PC-3 (cell line): Measurements from ENCODE around the gene CA10. TPM values are rescaled to one million over a fixed set of nuclear protein-coding genes. Genes with fewer than 3 reads are reported as not detected.

Experiments used
- ATAC-seq: fragments of 200-7000 bp; cut with Tn5 transposase; 2 replicates; pipeline ENCODE4 v1.9.1; 2020; ENCODE audit warnings: mild to moderate bottlenecking, moderate library complexity
- BruUV-seq: library from RNA; stranded (reverse); fragments of 400-500 nt; replicated peaks from 2 replicates; lab custom pipeline; 2021; lab: Mats Ljungman, UMichigan
- CTCF ChIA-PET: fragments of 300-600 bp; sonication (Branson Sonifier 250); formaldehyde crosslinking; loops from one replicate; lab custom pipeline; 2022; ENCODE audit warnings: antibody characterized with exemption; lab: Charles Lee
- POLR2A ChIA-PET: fragments of 300-600 bp; sonication (Branson Sonifier 250); formaldehyde crosslinking; loops from one replicate; lab custom pipeline; 2022; ENCODE audit warnings: antibody characterized with exemption; ENCODE audit not compliant: unreplicated experiment; lab: Charles Lee
- DNase-seq: peaks from one replicate; pipeline ENCODE4 v3.0.0-alpha.2; 2015
- H2AFZ ChIP-seq: fragments of 300-600 bp; sonication (generic); 2 replicates; pipeline ENCODE4 v1.6.0; 2016; ENCODE audit warnings: antibody characterized with exemption, low read length
- H3F3A ChIP-seq: fragments of 300-600 bp; sonication (generic); one replicate; pipeline ENCODE4 v1.6.0; 2017; ENCODE audit warnings: antibody characterized with exemption, low read length, control low read depth, mild to moderate bottlenecking; ENCODE audit not compliant: unreplicated experiment
- H3K27ac ChIP-seq: fragments of 300-600 bp; sonication (generic); 2 replicates; pipeline ENCODE4 v1.5.1; 2016; ENCODE audit warnings: mild to moderate bottlenecking, low read length
- H3K27me3 ChIP-seq: fragments of 300-600 bp; sonication (generic); 2 replicates; pipeline ENCODE4 v1.6.1; 2016; ENCODE audit warnings: low read length, mixed read lengths
- H3K36me3 ChIP-seq: fragments of 300-600 bp; sonication (generic); 2 replicates; pipeline ENCODE4 v1.6.1; 2016; ENCODE audit warnings: low read depth, mixed run types, low read length, mixed read lengths
- H3K4me1 ChIP-seq: fragments of 300-600 bp; sonication (generic); 2 replicates; pipeline ENCODE4 v1.5.1; 2016; ENCODE audit warnings: low read length; ENCODE audit not compliant: insufficient read depth
- H3K4me2 ChIP-seq: fragments of 300-600 bp; sonication (generic); 2 replicates; pipeline ENCODE4 v1.6.0; 2016; ENCODE audit warnings: low read length
- H3K4me3 ChIP-seq: fragments of 300-600 bp; sonication (generic); 2 replicates; pipeline ENCODE4 v1.5.1; 2016; ENCODE audit warnings: mild to moderate bottlenecking, low read length, mixed read lengths
- H3K79me2 ChIP-seq: fragments of 300-600 bp; sonication (generic); 2 replicates; pipeline ENCODE4 v1.6.1; 2017; ENCODE audit warnings: low read length, mixed read lengths
- H3K9ac ChIP-seq: fragments of 300-600 bp; sonication (generic); 2 replicates; pipeline ENCODE4 v1.6.0; 2016; ENCODE audit warnings: mild to moderate bottlenecking, low read length
- H3K9me2 ChIP-seq: fragments of 300-600 bp; sonication (generic); replicated peaks from 2 replicates; pipeline ENCODE4 v1.6.1; 2016; ENCODE audit warnings: mixed run types, low read length, mixed read lengths
- H3K9me3 ChIP-seq: fragments of 300-600 bp; sonication (generic); 2 replicates; pipeline ENCODE4 v1.6.1; 2016; ENCODE audit warnings: low read length, mixed read lengths
- H4K20me1 ChIP-seq: fragments of 300-600 bp; sonication (generic); 2 replicates; pipeline ENCODE4 v1.6.1; 2016; ENCODE audit warnings: low read length, mixed read lengths
- EZH2 ChIP-seq: fragments of 300-600 bp; sonication (generic); IDR thresholded peaks from one replicate; pipeline ENCODE4 v1.6.1; 2017; ENCODE audit warnings: antibody characterized with exemption, mild to moderate bottlenecking, low read length; ENCODE audit not compliant: unreplicated experiment
- EZH2phosphoT487 ChIP-seq: fragments of 300-600 bp; sonication (generic); IDR thresholded peaks from 2 replicates; pipeline ENCODE4 v1.6.1; 2018; ENCODE audit warnings: mild to moderate bottlenecking, antibody characterized with exemption, low read length, borderline replicate concordance
- intact Hi-C: fragments of 100-400 bp; cut with micrococcal nuclease; formaldehyde crosslinking; loops from 2 replicates; pipeline ENCODE4 v1.9.0; 2023
- total RNA-seq: library from RNA; depleted of rRNA; stranded (reverse); fragments of >200 nt; gene quantifications from 2 replicates; pipeline ENCODE4 v1.2.3, GENCODE V29; 2014
- TF ChIP-seq, protein P1 (sequence below): fragments of 300-600 bp; sonication (generic); conservative IDR thresholded peaks from 2 replicates; pipeline ENCODE4 v1.5.1; 2017; ENCODE audit warnings: antibody characterized with exemption, low read depth, mild to moderate bottlenecking, low read length

Gene CA10
- total RNA-seq, 1 experiment from 2014 or later = not detected

- H3K27ac ChIP-seq = no peak overlapping the region
- no peaks in the 10 kb centered on the region for H3K9me2 ChIP-seq
- TF ChIP-seq EZH2 = no peak
- TF ChIP-seq, protein P1, sequence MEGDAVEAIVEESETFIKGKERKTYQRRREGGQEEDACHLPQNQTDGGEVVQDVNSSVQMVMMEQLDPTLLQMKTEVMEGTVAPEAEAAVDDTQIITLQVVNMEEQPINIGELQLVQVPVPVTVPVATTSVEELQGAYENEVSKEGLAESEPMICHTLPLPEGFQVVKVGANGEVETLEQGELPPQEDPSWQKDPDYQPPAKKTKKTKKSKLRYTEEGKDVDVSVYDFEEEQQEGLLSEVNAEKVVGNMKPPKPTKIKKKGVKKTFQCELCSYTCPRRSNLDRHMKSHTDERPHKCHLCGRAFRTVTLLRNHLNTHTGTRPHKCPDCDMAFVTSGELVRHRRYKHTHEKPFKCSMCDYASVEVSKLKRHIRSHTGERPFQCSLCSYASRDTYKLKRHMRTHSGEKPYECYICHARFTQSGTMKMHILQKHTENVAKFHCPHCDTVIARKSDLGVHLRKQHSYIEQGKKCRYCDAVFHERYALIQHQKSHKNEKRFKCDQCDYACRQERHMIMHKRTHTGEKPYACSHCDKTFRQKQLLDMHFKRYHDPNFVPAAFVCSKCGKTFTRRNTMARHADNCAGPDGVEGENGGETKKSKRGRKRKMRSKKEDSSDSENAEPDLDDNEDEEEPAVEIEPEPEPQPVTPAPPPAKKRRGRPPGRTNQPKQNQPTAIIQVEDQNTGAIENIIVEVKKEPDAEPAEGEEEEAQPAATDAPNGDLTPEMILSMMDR = no peak
- no peak for TF ChIP-seq EZH2phosphoT487
- H3K9me3 ChIP-seq = no peaks in the 10 kb centered on the region
- H3K4me3 ChIP-seq = no peak overlapping the region
- no peaks in the 10 kb centered on the region for H3K36me3 ChIP-seq
- BruUV-seq = no TSS peak
- no peak overlapping the region for H2AFZ ChIP-seq
- H4K20me1 ChIP-seq = no peaks in the 10 kb centered on the region
- DNase-seq (no peak), ATAC-seq (no peak)
- no peaks in the 10 kb centered on the region for H3F3A ChIP-seq
- no peaks in the 10 kb centered on the region for H3K79me2 ChIP-seq
- no peak overlapping the region for H3K4me2 ChIP-seq
- H3K9ac ChIP-seq = no peak overlapping the region
- no peaks in the 10 kb centered on the region for H3K4me1 ChIP-seq
- peaks cover 24% of the 10 kb centered on the region for H3K27me3 ChIP-seq
- POLR2A ChIA-PET = no interaction called here
- CTCF ChIA-PET = no interaction called here
- intact Hi-C loops = no loop called here
Measured at GRCh38 chr17:51676691-51677487, 481.6 kb downstream of the CA10 start.

GRCh38 chr17:51674579-51675255 lies 483.8 kb downstream of the CA10 start:
- ChIA-PET POLR2A (no interaction called here), CTCF (no interaction called here)
- no peak overlapping the region for H2AFZ ChIP-seq
- no peak overlapping the region for H3K27ac ChIP-seq
- H3F3A ChIP-seq = no peaks in the 10 kb centered on the region
- no peaks in the 10 kb centered on the region for H3K4me1 ChIP-seq
- TF ChIP-seq, protein P1 = no peak
- no peak for TF ChIP-seq EZH2phosphoT487
- no peak for TF ChIP-seq EZH2
- H3K9me3 ChIP-seq = no peaks in the 10 kb centered on the region
- H3K9ac ChIP-seq = no peak overlapping the region
- H3K4me2 ChIP-seq = no peak overlapping the region
- no TSS peak for BruUV-seq
- no peaks in the 10 kb centered on the region for H3K36me3 ChIP-seq
- intact Hi-C loops = no loop called here
- no peak for ATAC-seq
- no peak for DNase-seq
- H3K9me2 ChIP-seq = no peaks in the 10 kb centered on the region
- peaks cover 23% of the 10 kb centered on the region for H3K27me3 ChIP-seq
- H3K79me2 ChIP-seq = no peaks in the 10 kb centered on the region
- no peak overlapping the region for H3K4me3 ChIP-seq
- H4K20me1 ChIP-seq = no peaks in the 10 kb centered on the region

DNA sequence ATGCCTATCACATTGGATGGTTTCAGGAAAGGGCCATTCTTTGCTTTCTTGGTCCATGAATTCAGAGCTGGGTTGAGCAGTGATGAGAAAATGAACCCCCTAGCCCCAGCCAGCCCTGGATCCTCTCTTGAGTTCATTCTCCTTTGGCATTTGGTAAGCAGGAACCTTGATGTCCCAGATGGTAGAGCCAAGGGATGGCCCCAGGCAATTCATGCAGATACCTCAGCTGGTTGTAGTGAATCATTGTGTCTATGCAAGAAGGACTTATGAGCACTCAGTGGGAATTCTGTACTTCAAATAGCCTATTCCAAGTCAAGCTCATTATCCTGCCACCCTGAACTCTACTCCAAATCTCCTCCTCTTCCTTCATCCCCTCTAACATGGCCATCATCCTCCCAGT lies 485.4 kb downstream of the CA10 start:
- Histone ChIP-seq H3K9me3 (no peaks in the 10 kb centered on the region), H2AFZ (no peak overlapping the region), H3K4me3 (no peak overlapping the region), H3K9me2 (no peaks in the 10 kb centered on the region), H3K36me3 (no peaks in the 10 kb centered on the region), H3K4me1 (no peaks in the 10 kb centered on the region), H3K4me2 (no peak overlapping the region), H3K27ac (no peak overlapping the region), H4K20me1 (no peaks in the 10 kb centered on the region), H3K27me3 (peaks cover 16% of the 10 kb centered on the region), H3K9ac (no peak overlapping the region), H3F3A (no peaks in the 10 kb centered on the region), H3K79me2 (no peaks in the 10 kb centered on the region)
- no peak for ATAC-seq
- no peak for TF ChIP-seq EZH2
- BruUV-seq = no TSS peak
- ChIA-PET POLR2A (no interaction called here), CTCF (no interaction called here)
- intact Hi-C loops = no loop called here
- DNase-seq = no peak
